H1 (cell line): ENCODE results near the gene HNRNPA3. TPM values are rescaled to one million over a fixed set of nuclear protein-coding genes. Genes with fewer than 3 reads are reported as not detected.

ENCODE experiments used
- CTCF ChIA-PET: fragments of 300-600 bp; sonication (Branson Sonifier 250); formaldehyde crosslinking; loops from one replicate; lab custom pipeline; 2021; ENCODE audit not compliant: partially characterized antibody; lab: Charles Lee
- POLR2A ChIA-PET: fragments of 300-600 bp; sonication (Branson Sonifier 250); formaldehyde crosslinking; loops from one replicate; lab custom pipeline; 2021; ENCODE audit warnings: inconsistent platforms; ENCODE audit not compliant: partially characterized antibody; lab: Charles Lee
- DNase-seq, 2 experiments: peaks; one replicate each; pipeline versions ENCODE4 v3.0.0 to v3.0.0-alpha.2; 2010 to 2022; ENCODE audit warnings: low spot score in 2 of 2, low read depth in 1 of 2, mixed read lengths in 1 of 2
- FAIRE-seq: peaks from 2 replicates; lab custom pipeline; 2011; peaks lifted over from hg19 to GRCh38; lab: Jason Lieb, UNC
- H2AFZ ChIP-seq: 2 replicates; pipeline ENCODE4 v1.8.1; 2012; ENCODE audit warnings: low read length, inconsistent platforms
- H2AK5ac ChIP-seq: 2 replicates; pipeline ENCODE4 v1.6.1; 2013; ENCODE audit warnings: low read depth, low read length
- H2BK120ac ChIP-seq: replicated peaks from 2 replicates; pipeline ENCODE3; 2013; ENCODE audit warnings: low read depth, low read length, inconsistent platforms
- H2BK12ac ChIP-seq: 2 replicates; pipeline ENCODE4 v1.6.1; 2013; ENCODE audit warnings: low read depth, low read length
- H2BK15ac ChIP-seq: 2 replicates; pipeline ENCODE4 v1.6.1; 2013; ENCODE audit warnings: low read length
- H2BK20ac ChIP-seq: 2 replicates; pipeline ENCODE4 v1.6.1; 2013; ENCODE audit warnings: low read length
- H2BK5ac ChIP-seq: 2 replicates; pipeline ENCODE4 v1.6.1; 2013; ENCODE audit warnings: low read depth, low read length
- H3K14ac ChIP-seq: 2 replicates; pipeline ENCODE4 v1.6.1; 2013; ENCODE audit warnings: inconsistent platforms; ENCODE audit not compliant: insufficient read length
- H3K18ac ChIP-seq: 2 replicates; pipeline ENCODE4 v1.6.1; 2013; ENCODE audit warnings: low read length; ENCODE audit errors: extremely low read depth
- H3K23ac ChIP-seq: 2 replicates; pipeline ENCODE4 v1.6.1; 2013; ENCODE audit warnings: inconsistent platforms; ENCODE audit not compliant: insufficient read length
- H3K23me2 ChIP-seq: 2 replicates; pipeline ENCODE4 v1.6.1; 2013; ENCODE audit warnings: low read depth, low read length
- H3K27ac ChIP-seq: 2 replicates; pipeline ENCODE4 v1.6.1; 2011; ENCODE audit warnings: low read depth, low read length, inconsistent platforms
- H3K27me3 ChIP-seq, 4 experiments: replicated peaks in 1 of 4; 1 replicate in 1 of 4; 2 replicates in 3 of 4; pipeline versions ENCODE4 v1.6.1 to v1.8.1; 2011 to 2013; ENCODE audit warnings: low read length in 3 of 4, mild to moderate bottlenecking in 3 of 4, inconsistent platforms in 2 of 4, mixed read lengths in 2 of 4, moderate library complexity in 1 of 4; ENCODE audit not compliant: control insufficient read depth in 3 of 4, insufficient read depth in 3 of 4; ENCODE audit errors: extremely low read depth in 1 of 4
- H3K36me3 ChIP-seq, 4 experiments: 2 replicates each; pipeline versions ENCODE4 v1.6.1 to v1.8.1; 2011 to 2013; ENCODE audit warnings: mild to moderate bottlenecking in 4 of 4, low read length in 3 of 4, moderate library complexity in 2 of 4, control low read depth in 1 of 4, inconsistent platforms in 1 of 4; ENCODE audit not compliant: insufficient read depth in 4 of 4, control insufficient read depth in 2 of 4
- H3K4ac ChIP-seq: replicated peaks from 2 replicates; pipeline ENCODE3; 2013; ENCODE audit warnings: low read length, low read depth, mixed read lengths, inconsistent platforms; ENCODE audit not compliant: insufficient read length
- H3K4me1 ChIP-seq, 4 experiments: replicated peaks in 1 of 4; 1 replicate in 1 of 4; 2 replicates in 3 of 4; pipeline versions ENCODE4 v1.6.1 to v1.8.1; 2011 to 2013; ENCODE audit warnings: low read length in 3 of 4, inconsistent platforms in 2 of 4, mixed read lengths in 1 of 4; ENCODE audit not compliant: insufficient read depth in 4 of 4, control insufficient read depth in 3 of 4
- H3K4me2 ChIP-seq, 2 experiments: 2 replicates each; pipeline versions ENCODE4 v1.6.1 to v1.8.1; 2011 to 2013; ENCODE audit warnings: low read depth in 2 of 2, low read length in 2 of 2, control low read depth in 1 of 2, inconsistent platforms in 1 of 2, mild to moderate bottlenecking in 1 of 2; ENCODE audit not compliant: insufficient read depth in 1 of 2
- H3K4me3 ChIP-seq, 4 experiments: fragments of 200-600, 300-600 bp in 1 of 4; sonication (generic), shearing (Covaris generic), sonication (Bioruptor Twin) in 1 of 4; 2 replicates each; pipeline versions ENCODE4 v1.5.1 to v1.8.1; 2011 to 2016; ENCODE audit warnings: low read length in 4 of 4, low read depth in 3 of 4, control low read depth in 2 of 4, inconsistent platforms in 2 of 4, mild to moderate bottlenecking in 2 of 4, mixed read lengths in 1 of 4, moderate library complexity in 1 of 4; ENCODE audit not compliant: insufficient read depth in 2 of 4; ENCODE audit errors: extremely low read depth in 1 of 4
- H3K56ac ChIP-seq: replicated peaks from 2 replicates; pipeline ENCODE3; 2013; ENCODE audit warnings: low read depth, mild to moderate bottlenecking, mixed read lengths, low read length, inconsistent platforms; ENCODE audit not compliant: insufficient read length
- H3K79me1 ChIP-seq: 2 replicates; pipeline ENCODE4 v1.6.1; 2013; ENCODE audit warnings: low read depth, low read length, control low read depth
- H3K79me2 ChIP-seq, 2 experiments: 2 replicates each; pipeline versions ENCODE4 v1.6.1 to v1.8.1; 2012 to 2013; ENCODE audit warnings: low read length in 2 of 2, mild to moderate bottlenecking in 2 of 2, inconsistent platforms in 1 of 2; ENCODE audit not compliant: insufficient read depth in 2 of 2, control insufficient read depth in 1 of 2
- H3K9ac ChIP-seq, 4 experiments: replicated peaks in 1 of 4; 1 replicate in 1 of 4; 2 replicates in 3 of 4; pipeline versions ENCODE4 v1.6.1 to v1.8.1; 2011 to 2013; ENCODE audit warnings: low read depth in 3 of 4, low read length in 3 of 4, control low read depth in 2 of 4, mild to moderate bottlenecking in 2 of 4, moderate library complexity in 2 of 4, inconsistent platforms in 1 of 4; ENCODE audit errors: extremely low read depth in 1 of 4
- H3K9me3 ChIP-seq, 2 experiments: 2 replicates each; pipeline versions ENCODE4 v1.6.1 to v1.8.1; 2012 to 2013; ENCODE audit warnings: mild to moderate bottlenecking in 2 of 2, moderate library complexity in 2 of 2, control low read depth in 1 of 2, inconsistent platforms in 1 of 2, low read depth in 1 of 2, low read length in 1 of 2, mixed read lengths in 1 of 2; ENCODE audit not compliant: insufficient read depth in 2 of 2
- H4K20me1 ChIP-seq, 2 experiments: replicated peaks in 1 of 2; 2 replicates each; pipeline versions ENCODE3 to v1.8.1; 2011 to 2013; ENCODE audit warnings: inconsistent platforms in 2 of 2, low read length in 2 of 2, mild to moderate bottlenecking in 1 of 2; ENCODE audit not compliant: insufficient read depth in 2 of 2, control insufficient read depth in 1 of 2
- H4K5ac ChIP-seq: 2 replicates; pipeline ENCODE4 v1.6.1; 2013; ENCODE audit warnings: low read length, low read depth, mixed read lengths, inconsistent platforms; ENCODE audit not compliant: insufficient read length
- H4K8ac ChIP-seq: 2 replicates; pipeline ENCODE4 v1.8.0; 2013; ENCODE audit warnings: mild to moderate bottlenecking, moderate library complexity, low read length, inconsistent platforms; ENCODE audit not compliant: insufficient read depth; ENCODE audit errors: extremely low read depth
- H4K91ac ChIP-seq: replicated peaks from 2 replicates; pipeline ENCODE3; 2013; ENCODE audit warnings: low read length, mixed read lengths, inconsistent platforms; ENCODE audit not compliant: insufficient read length
- ATF2 ChIP-seq: IDR thresholded peaks from 2 replicates; pipeline ENCODE4 v1.6.1; 2012; ENCODE audit warnings: low read length, inconsistent platforms
- CHD2 ChIP-seq: IDR thresholded peaks from 2 replicates; pipeline ENCODE4 v1.6.1; 2012; ENCODE audit warnings: low read length, improper control_type of control experiment
- CREB1 ChIP-seq: IDR thresholded peaks from 2 replicates; pipeline ENCODE4 v1.6.1; 2012; ENCODE audit warnings: inconsistent platforms
- E2F6 ChIP-seq: IDR thresholded peaks from 2 replicates; pipeline ENCODE4 v1.6.1; 2012; ENCODE audit warnings: inconsistent platforms
- JUN ChIP-seq: IDR thresholded peaks from 2 replicates; pipeline ENCODE4 v1.6.1; 2011; ENCODE audit warnings: low read depth, mild to moderate bottlenecking, improper control_type of control experiment, low read length
- MAFK ChIP-seq: IDR thresholded peaks from 2 replicates; pipeline ENCODE4 v1.6.1; 2012; ENCODE audit warnings: low read depth, mild to moderate bottlenecking, improper control_type of control experiment, low read length
- MAX ChIP-seq: IDR thresholded peaks from 2 replicates; pipeline ENCODE4 v1.6.1; 2012; ENCODE audit warnings: inconsistent platforms
- POLR2A ChIP-seq, 2 experiments: IDR thresholded peaks; 1 replicate in 1 of 2; 2 replicates in 1 of 2; pipeline ENCODE4 v1.6.1; 2011; ENCODE audit warnings: low read depth in 2 of 2, low read length in 2 of 2, mild to moderate bottlenecking in 2 of 2; ENCODE audit errors: control extremely low read depth in 1 of 2
- RBBP5 ChIP-seq: IDR thresholded peaks from 2 replicates; pipeline ENCODE4 v1.7.1; 2012; ENCODE audit warnings: low read depth, mild to moderate bottlenecking, inconsistent platforms, low read length, moderate library complexity, borderline replicate concordance
- SIRT6 ChIP-seq: IDR thresholded peaks from one replicate; pipeline ENCODE4 v1.7.1; 2012; ENCODE audit warnings: low read length, inconsistent platforms
- SUZ12 ChIP-seq: fragments of 200-600 bp; sonication (generic); IDR thresholded peaks from 2 replicates; pipeline ENCODE4 v1.6.1; 2012; ENCODE audit warnings: mild to moderate bottlenecking, inconsistent platforms, low read length, moderate library complexity, mixed read lengths
- TAF1 ChIP-seq: IDR thresholded peaks from 2 replicates; pipeline ENCODE4 v1.6.1; 2011; ENCODE audit warnings: mild to moderate bottlenecking, low read depth, low read length
- WGBS, 2 experiments: shearing (Covaris generic) in 1 of 2; methylation state at CpG; one replicate each; pipeline versions ENCODE4 v1.1.6 to v1.1.7; 2013 to 2015; ENCODE audit warnings: low lambda C conversion rate in 2 of 2, mixed read lengths in 2 of 2, inconsistent platforms in 1 of 2, low coverage in 1 of 2, missing lambda C conversion rate in 1 of 2; ENCODE audit not compliant: insufficient replicate concordance in 2 of 2, insufficient coverage in 1 of 2, insufficient read length in 1 of 2; ENCODE audit errors: extremely low coverage in 1 of 2, missing lambda C conversion rate in 1 of 2; 5-methylcytosine and 5-hydroxymethylcytosine counted together
- polyA plus RNA-seq, 7 experiments: library from polyadenylated mRNA; depleted of rRNA in 3 of 7; stranded (reverse) in 5 of 7; unstranded in 2 of 7; fragments of >200 nt in 5 of 7; fragments of 200-250 nt in 2 of 7; gene quantifications; 1 replicate in 5 of 7; 2 replicates in 1 of 7; 4 replicates in 1 of 7; pipeline versions ENCODE4 v1.2.1 to v1.2.3, GENCODE V29; 2011 to 2013; ENCODE audit warnings: missing spikeins in 2 of 7, mixed read lengths in 2 of 7
- total RNA-seq: library from RNA; stranded (reverse); fragmentation: NEBNext Ultra II Directional; extraction: Animal tissue kit (Norgen Biotek cat#: 25700); gene quantifications from 2 replicates; pipeline ENCODE4 v1.2.1, GENCODE V29; 2021

HNRNPA3 gene
- total and polyA plus RNA-seq, 2 of the 8 experiments (the other 6 are each of a cell fraction or from before 2014, with no cell fraction given), result 66.1 to 408 TPM

GRCh38 chr2:177237932-177238331 is 25.3 kb downstream of the HNRNPA3 start:
- 87% methylated on average over 2 of the region's 2 CpGs; no CpG with 5 or more reads in 1 of the 2 experiments for WGBS, 2 experiments
- ChIA-PET POLR2A (interaction anchor here (0.7 to 7.1 kb wide), 7 partner anchors 10 to 27 kb away, joined by 3 to 56 read pairs (median 11); partner anchors contain the start of gene NFE2L2), CTCF (interaction anchor here (0.9 to 5.9 kb wide), 6 partner anchors 9 to 73 kb away, joined by 3 to 41 read pairs (median 7); no protein-coding TSS in a partner anchor)
- no peak overlapping the region for H3K18ac ChIP-seq
- no peak overlapping the region for H2BK12ac ChIP-seq
- no peak overlapping the region for H3K9ac ChIP-seq
- peaks cover 2% of the 10 kb centered on the region in 2 experiments for H4K20me1 ChIP-seq
- H3K9me3 ChIP-seq, result no peaks in the 10 kb centered on the region
- no peaks in the 10 kb centered on the region for H3K23me2 ChIP-seq
- no peak for FAIRE-seq
- no peak overlapping the region for H2AK5ac ChIP-seq
- H2AFZ ChIP-seq, result no peak overlapping the region
- no peak overlapping the region for H3K4me2 ChIP-seq
- no peak overlapping the region for H2BK15ac ChIP-seq
- H3K14ac ChIP-seq, result no peak overlapping the region
- no peak for DNase-seq
- H3K23ac ChIP-seq, result no peak overlapping the region
- no peak overlapping the region for H4K5ac ChIP-seq
- H2BK20ac ChIP-seq, result no peak overlapping the region
- no peak overlapping the region for H3K4ac ChIP-seq
- no peak overlapping the region for H3K27ac ChIP-seq
- H3K79me2 ChIP-seq, result peaks cover 7 to 72% of the 10 kb centered on the region in 2 experiments
- H3K4me1 ChIP-seq, result no peaks in the 10 kb centered on the region; a peak in 2 of 7 replicates
- H2BK120ac ChIP-seq, result no peak overlapping the region
- H4K8ac ChIP-seq, result no peak overlapping the region
- H3K79me1 ChIP-seq, result peaks cover 6% of the 10 kb centered on the region
- no peak overlapping the region for H4K91ac ChIP-seq
- no peaks in the 10 kb centered on the region for H3K27me3 ChIP-seq
- no peak overlapping the region for H2BK5ac ChIP-seq
- no peak overlapping the region for H3K56ac ChIP-seq
- H3K36me3 ChIP-seq, result peaks cover 1 to 11% (median 5%) of the 10 kb centered on the region in 4 experiments; a peak in 2 of 8 replicates
- no peak overlapping the region for H3K4me3 ChIP-seq
- TF ChIP-seq JUN (no peak), TAF1 (no peak), CREB1 (no peak), POLR2A (IDR thresholded peaks at IDR 0.05; ENCODE audit: control extremely low read depth in 1 of 2, low read depth in 2 of 2, low read length in 2 of 2) (no peak), SIRT6 (no peak), ATF2 (no peak), MAX (no peak), CHD2 (no peak), RBBP5 (no peak), MAFK (no peak), SUZ12 (no peak), E2F6 (no peak)
